ENCODE results near the gene C19orf38.

C19orf38 gene

DNA sequence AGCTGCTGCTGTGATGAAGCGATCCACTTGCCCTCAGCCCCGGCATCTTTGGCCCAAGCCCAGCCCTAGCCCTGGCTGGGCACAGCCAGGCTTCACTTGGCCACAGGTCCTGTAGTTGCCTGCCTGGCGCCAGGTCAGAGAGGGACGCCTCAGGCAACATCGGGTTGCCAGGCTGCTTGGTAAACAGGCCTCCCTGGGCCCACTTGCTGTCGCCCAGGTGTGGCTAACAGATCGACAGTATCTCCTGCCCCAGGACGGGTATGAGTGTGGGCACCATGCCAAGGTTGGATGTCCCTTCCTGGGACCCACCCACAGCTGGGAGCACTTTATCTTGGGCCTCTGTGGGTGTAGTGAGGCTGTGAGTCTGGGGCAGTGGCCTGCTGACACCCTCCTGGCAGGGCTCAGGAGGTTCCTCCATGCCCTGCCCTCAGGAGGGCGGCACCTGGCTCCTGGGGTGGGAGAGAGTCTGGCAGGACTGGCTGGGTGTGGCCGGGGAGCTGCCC, 51.0 kb downstream of the C19orf38 start:
- DNase-seq, result peak in 22 of 51 donors; percentile 3 to 48 (median 24)

DNA sequence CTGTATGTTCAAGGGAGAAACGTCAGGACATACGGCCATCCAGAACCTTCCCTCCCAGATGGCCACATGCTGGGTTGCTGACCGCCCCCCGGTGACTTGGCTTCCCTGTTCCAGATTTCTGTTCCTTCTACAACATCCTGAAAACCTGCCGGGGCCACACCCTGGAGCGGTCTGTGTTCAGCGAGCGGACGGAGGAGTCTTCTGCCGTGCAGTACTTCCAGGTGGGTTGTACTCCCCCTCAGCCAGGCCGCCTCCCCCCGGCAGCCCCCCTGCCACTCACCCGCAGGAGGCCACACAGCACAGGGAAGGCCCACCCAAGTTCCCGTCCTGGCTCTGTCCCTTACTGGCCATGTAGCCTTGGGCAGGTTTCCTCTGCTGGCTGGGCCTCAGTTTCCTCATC, 59.7 kb downstream of the C19orf38 start:
- DNase-seq, result no peak

DNA sequence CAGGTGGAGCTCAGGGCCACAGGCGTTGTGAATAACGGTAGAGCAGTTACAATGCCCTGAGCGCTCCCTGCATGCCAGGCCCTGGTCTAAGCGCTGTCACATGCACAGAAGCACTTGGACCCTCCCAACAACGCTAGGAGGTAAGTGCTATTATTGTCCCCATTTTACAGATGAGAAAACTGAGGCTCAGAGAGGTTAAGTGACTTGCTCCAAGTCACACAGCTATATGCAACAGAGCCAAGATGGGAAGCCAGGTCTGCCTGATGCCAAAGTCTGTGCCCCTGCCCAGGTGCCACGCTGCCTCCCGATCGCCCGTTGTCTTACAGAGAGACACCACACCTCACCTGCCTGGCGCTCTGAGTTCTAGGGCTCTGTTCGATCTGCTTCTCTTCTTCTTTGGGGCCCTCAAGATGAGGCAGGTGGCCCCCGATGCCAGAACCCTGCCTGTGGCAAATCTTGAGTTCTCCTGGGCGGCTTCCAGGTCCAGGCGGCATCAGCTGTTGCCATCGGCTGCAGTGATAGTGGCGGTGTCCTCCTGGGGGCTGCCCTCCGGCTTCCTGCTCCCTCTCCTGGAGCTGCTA, 60.3 kb downstream of the C19orf38 start:
- DNase-seq, result no peak

DNA sequence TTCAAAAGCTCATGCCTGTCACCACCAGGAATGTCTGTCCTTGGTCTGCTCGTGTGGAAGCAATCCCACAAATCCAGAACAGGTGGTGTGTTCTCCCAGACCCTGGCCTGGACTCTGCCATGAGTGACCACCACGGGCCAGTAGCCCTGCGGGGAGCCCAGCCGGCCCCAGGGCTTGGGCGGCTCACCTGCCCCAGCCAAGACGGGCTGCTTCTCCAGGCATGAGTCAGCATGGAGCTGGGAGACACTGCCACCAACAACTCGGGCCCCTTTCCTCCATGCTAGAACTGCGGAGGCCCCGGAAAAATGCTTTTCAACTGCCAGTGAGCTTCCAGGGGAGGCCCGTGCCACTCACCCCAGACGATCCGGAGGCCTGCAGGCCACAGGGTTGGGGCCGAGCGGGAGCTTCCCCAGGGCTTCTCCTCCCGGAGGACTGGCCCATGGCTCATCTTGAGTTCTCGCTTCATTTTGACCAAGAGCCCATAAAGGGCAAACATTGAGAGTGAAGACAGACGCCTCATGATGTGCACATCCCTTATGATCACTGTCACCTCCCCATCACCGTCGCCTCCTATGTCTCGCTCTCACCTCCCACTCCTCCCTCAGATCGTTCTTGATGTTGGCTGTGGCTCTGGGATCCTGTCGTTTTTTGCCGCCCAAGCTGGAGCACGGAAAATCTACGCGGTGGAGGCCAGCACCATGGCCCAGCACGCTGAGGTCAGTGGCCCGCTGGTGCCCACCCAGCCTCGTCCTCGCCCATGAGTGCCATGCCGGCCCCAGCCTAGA, 63.6 kb downstream of the C19orf38 start:
- peak in 1 of 51 donors; percentile 16 for DNase-seq

DNA sequence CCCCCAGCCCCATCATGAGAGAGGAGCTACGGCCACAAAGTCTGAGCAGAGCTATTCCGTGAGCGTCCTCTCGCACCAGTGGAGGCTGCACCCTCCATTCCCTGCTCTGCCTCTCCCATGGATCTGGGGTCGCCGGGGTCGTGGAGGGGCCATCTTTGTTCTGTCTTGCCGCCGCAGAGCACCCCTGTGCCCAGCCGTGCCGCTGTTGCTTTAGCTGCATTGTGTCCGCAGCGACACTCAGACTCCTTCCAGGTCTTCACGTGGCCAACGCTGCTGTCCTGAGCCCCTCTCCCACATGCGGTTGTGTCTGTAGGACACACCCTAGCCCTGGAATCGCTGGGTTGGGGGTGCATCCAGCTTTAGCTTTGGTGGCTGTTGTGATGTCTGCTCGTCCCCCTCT, 64.4 kb downstream of the C19orf38 start:
- no peak for DNase-seq

DNA sequence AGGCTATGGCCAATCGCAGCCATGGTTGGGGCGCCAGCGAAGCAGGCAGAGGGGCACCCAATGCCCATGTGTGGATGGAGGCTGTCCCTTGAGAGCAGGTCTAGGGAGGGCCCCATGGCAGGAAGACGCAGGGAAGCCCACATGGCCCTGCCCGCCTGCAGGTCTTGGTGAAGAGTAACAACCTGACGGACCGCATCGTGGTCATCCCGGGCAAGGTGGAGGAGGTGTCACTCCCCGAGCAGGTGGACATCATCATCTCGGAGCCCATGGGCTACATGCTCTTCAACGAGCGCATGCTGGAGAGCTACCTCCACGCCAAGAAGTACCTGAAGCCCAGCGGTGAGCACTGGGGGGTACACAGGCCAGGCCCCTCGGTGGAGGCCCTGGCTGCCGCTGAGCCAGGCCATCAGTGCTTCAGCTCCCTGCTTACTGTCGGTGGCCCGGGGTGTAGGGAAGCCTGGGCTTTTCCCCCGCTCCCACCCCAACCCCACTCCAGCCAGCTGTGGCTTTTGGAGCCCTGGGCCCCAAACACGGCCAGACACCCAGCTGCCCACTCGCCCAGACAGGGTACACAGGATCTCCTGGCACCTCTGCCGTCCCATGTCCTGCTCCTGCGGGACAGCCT, 65.6 kb downstream of the C19orf38 start:
- DNase-seq, result no peak

DNA sequence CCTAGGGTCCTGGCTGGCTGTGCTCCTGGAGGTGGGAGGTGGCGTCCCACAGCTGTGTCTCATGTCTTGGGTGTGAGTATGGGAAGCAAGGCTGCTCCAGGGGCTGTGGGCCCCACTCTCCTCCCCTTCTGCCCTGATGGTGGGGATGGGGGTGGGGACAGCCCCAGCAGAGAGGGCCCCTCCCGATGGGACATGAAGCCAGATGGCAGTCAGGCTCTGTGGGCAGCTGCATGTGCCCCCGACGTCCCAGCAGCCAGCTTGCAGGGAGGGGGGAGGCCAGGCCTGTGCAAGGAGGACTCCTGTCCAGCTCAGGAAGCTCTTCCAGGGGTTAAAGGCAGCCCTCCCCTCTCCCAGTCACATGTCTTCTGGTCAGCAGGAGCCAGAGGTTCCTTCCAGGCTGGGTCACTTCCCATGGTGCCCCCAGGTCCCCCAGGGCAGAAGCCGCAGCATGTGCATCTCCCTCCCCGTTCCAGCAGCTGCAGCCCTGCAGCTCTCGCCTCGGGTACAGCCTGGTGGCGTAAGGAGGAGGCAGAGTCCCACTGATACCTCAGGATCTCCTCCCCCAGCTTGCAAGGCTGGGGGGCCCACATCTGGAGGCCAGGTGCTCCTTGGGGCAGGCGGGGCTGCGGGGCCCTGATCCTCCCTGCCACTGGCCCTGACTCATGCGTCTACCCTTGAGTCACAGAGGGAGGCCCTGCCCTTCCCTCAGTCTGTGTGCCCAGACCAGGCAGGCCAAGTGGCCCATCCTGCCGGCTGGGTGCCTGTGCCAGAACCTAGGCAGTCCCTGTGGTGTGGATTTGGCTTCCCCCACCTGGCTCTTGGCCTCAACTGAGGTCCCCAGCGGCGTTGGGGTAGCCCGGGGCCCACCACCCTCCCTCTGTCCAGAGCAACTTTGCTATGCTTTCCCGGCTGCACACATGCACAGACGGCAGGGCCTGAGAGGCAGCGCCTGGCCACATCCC, 67.2 kb downstream of the C19orf38 start:
- no peak for DNase-seq

DNA sequence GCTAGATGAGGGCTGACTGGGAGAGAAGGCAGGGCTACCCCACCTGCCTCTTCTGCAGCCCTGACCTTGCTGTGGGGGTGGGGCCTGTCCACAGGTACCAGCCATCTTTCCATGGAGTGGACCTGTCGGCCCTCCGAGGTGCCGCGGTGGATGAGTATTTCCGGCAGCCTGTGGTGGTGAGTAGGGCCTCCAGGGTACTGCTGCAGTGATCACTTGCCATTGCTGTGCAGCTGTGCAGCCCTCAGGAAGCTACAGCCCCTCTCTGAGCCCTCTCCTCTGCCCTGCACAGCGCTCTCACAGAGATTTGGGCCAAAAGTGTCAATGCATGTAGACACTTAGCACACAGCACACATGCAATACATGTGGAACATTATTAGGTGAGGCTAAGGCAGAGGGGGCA, 68.4 kb downstream of the C19orf38 start:
- no peak for DNase-seq

DNA sequence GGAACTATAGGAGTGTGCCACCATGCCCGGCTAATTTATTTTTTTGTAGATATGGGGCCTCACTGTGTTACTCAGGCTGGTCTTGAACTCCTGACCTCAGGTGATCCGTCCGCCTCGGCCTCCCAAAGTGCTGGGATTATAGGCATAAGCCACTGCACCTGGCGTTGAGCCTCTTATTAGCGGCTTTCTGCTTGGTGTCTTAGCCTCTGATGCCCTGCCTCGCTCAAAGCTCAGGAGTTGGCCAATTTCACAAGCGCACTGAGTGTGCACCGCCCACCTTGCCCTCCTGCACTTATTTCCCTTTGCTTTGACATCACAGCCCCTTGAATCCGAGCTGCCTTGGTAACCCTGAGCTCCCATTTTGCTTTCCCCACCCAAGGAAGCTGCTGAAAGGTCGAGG, 70.1 kb downstream of the C19orf38 start:
- DNase-seq, result no peak

Data from hypothalamus (tissue), 51 donors.